K562 (cell line): ENCODE measurements around the gene CNOT4.

Experiments
- CREB3 ChIP-seq: fragments of 450-650 bp; conservative IDR thresholded peaks from 2 replicates; pipeline ENCODE4 v1.6.1; 2016; ENCODE audit warnings: missing genetic modification characterization, low read depth, mild to moderate bottlenecking, missing compliant biosample characterization, moderate library complexity
- POLR2AphosphoS5 ChIP-seq: IDR thresholded peaks from 2 replicates; pipeline ENCODE4 v1.6.1; 2011; ENCODE audit warnings: mild to moderate bottlenecking, low read depth, low read length, moderate library complexity; ENCODE audit not compliant: control insufficient read depth, insufficient read depth
- ZBED1 ChIP-seq: IDR thresholded peaks from 2 replicates; pipeline ENCODE4 v1.6.1; 2014

DNA sequence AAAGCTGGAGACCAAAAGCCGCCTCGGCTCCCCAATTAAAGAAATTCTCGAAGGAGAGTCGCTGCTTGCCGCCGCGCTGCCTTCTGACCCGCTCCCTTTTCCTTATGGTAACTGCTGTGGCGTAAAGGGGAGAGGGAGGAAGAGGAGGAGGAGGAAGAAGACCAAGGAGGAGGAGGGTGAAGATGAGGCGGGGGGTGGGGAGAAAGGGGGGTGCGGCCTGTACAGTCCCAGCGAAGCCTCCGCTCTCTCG is 388 bp downstream of the CNOT4 start:
- TF ChIP-seq CREB3 (tag) (no peak), POLR2AphosphoS5 (no peak), ZBED1 (no peak)
